SK-N-MC (cell line): Measurements from ENCODE around the gene DGKH.

ENCODE experiments used
- EZH2 ChIP-seq: fragments of 200-600 bp; sonication (generic); IDR thresholded peaks from one replicate; pipeline ENCODE4 v1.6.1; 2017; ENCODE audit warnings: antibody characterized with exemption
- FOXP2 ChIP-seq: optimal IDR thresholded peaks from 2 replicates; pipeline ENCODE3; 2011; ENCODE audit warnings: mild to moderate bottlenecking, moderate library complexity; ENCODE audit not compliant: insufficient read depth; ENCODE audit errors: extremely low read length, control extremely low read depth
- POLR2AphosphoS5 ChIP-seq: IDR thresholded peaks from 2 replicates; pipeline ENCODE4 v1.6.1; 2012; ENCODE audit warnings: mild to moderate bottlenecking, low read depth, low read length, borderline replicate concordance

DNA sequence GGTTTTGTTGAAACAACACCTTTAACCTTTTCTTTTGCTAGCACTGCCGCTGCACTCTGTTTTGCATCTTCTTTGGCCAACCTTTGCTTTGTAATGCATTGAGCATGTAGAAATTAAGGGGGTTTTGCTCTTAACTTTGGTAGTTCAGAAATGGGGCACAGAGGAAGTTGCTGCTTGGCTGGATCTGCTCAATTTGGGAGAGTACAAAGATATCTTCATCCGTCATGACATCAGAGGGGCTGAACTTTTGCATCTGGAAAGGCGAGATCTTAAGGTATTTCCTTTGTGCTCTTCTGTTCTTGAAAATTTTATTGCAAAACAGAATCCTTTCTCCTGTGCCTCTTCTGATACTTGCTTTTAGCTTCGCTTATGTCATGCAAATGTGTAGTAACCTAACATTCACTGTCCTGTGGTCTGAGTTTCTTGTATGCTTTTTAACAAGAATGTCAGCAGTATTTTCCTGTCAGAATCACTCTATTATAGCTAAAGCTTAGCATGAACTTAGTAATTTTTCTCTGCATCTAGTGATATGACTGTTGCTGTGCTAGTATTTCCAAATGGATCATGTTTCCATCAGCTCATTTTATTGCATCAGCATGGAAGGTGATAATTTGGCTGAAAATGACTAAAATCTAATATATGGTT is 172.8 kb downstream of the DGKH start:
- TF ChIP-seq POLR2AphosphoS5, result no peak
- TF ChIP-seq EZH2, result no peak
- no peak for TF ChIP-seq FOXP2
